GM18505 (cell line): Measurements from ENCODE around the gene STK11.

Experiments
- ATAC-seq: cut with Tn5 transposase; IDR thresholded peaks from one replicate; pipeline ENCODE4 v1.9.1; 2021; ENCODE audit not compliant: unreplicated experiment
- POLR2A ChIP-seq: IDR thresholded peaks from 4 replicates; pipeline ENCODE4 v1.6.1; 2011; ENCODE audit warnings: borderline replicate concordance; ENCODE audit not compliant: insufficient read depth, insufficient read length; ENCODE audit errors: extremely low read depth

Gene STK11

DNA sequence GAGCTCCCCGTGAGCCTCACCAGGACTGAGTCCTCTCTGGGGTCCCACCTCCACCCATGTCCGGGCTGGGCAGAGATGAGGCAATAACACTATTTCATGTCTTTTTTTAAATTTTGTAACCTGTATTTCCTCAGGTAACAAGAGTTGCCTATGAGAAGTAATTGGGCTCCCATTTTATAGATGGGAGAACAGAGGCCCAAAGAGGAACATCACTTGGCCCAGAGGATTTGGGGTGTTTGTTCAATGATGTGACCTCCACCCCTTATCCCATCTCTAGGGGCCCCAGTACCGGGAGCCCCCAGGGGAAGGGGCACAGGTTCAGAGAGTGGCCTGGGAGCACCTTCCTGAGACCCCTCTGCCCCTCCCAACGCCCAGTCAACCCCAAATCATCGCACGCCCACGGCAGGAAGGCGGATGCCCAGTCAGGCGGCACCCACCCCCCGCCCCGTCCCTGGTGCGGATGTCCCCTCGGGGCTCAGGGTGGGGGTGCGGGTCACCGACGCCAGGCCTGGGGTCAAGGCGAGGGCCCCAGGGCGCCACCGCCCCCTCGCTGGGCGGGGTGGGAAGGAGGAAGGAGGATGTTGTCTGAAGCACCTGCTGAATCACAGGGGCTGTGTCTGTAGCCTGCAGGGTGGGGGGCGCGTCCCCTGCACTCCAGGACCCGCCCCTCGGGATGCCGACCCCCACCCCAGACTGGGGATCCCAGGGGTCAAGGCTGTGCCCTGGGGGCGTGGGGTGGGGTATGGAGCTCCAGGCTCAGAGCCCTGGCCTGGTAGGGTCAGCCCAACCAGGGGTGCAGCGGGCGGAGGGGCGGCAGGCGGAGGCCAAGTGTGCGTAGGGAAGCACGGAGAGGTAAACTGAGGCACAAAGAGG lies 54.5 kb downstream of the STK11 start:
- ATAC-seq: peak; percentile 5
- no peak for TF ChIP-seq POLR2A

DNA sequence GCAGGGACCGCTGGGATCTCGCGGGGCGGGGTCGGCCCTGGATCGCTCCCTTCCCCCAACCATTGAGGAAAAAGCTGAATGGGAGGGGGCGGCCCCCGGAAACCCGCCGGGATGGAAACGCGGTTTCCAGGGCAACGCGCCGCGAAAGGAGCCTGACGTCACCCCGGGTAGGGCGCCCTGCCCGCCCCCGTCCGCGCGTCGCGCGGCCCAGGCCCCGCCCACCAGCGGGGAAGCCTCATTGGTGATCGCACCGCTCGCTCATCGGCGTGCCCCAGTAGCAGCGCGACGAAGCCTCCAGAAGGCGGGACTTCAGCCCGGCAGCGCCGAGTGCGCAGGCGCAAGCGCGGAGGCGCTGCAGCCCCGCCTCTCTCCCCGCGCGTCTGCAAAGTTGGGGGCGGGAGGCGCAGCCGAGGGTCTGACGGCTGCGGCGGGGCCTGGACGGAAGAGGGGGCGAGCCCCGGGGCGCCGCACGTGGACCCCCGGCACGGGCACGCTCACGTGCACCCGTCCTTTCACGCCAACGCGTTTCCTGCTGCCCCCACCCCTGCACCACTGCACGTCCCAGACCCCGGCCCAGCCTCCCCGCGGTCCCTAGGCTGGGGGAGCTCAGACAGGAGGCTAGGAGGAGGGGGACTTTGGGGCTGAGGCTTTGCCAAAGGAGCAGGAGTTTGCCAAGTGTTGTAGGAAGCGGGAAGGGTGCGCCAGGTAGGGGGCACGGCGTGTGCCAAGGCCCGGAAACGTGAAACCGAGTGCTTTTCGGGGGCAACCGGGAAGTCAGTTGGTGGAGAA lies 55.4 kb downstream of the STK11 start:
- TF ChIP-seq POLR2A: peak; percentile 28
- ATAC-seq: peak; percentile 50

DNA sequence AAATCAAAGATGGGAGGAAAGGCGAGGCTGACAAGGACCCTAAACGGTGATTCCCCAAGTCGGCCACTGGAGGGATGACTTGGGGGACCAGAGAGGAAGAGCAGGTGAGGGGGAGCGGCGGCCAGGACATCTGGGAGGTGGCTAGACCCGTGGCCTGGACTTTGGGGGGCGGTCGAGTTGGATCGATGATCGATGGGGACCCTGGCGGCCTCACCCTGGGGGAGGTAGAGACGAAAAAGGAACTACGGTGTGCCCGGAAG lies 55.9 kb downstream of the STK11 start:
- TF ChIP-seq POLR2A: no peak
- ATAC-seq: no peak

DNA sequence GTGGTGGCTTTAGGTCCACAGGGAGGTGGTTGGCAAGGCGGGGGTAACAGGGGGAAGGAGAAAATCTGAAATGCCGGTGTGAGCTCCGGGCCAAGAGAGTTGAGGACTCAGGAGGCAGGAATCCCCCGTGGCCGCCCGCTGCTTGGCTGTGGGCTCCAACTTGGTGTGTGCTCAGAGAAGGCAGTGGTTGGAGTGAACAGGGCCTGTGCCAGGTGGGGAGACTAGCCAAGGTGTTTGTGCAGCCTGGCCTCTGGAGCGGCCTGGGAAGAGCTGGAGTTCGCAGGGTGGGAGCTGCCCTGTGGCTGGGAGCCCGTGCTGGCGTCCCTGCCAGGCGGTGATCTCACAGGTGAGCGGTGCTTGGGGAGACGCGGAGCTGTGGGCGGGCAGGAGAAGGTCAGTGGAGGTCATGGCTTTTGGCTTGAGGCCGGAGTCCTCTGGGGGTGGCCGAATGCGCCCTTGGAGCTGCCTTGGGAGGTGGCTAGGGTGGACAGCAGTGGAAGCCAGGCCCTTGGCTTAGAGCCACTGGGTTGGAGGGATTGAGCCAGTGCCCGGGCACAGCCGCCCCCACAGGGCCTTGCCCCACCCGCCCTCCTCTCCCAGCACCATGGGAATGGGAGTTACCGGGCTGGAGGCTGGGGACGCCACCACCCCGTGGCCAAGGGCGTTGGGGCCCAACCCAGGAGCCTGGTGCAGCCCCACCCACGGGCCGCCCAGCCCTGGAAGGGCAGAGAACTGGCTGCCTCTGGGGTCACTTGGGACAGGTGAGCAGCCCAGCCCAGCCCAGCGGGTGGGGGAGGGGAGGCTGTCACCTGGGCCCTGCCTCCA lies 56.4 kb downstream of the STK11 start:
- peak; percentile 35 for TF ChIP-seq POLR2A
- no peak for ATAC-seq

DNA sequence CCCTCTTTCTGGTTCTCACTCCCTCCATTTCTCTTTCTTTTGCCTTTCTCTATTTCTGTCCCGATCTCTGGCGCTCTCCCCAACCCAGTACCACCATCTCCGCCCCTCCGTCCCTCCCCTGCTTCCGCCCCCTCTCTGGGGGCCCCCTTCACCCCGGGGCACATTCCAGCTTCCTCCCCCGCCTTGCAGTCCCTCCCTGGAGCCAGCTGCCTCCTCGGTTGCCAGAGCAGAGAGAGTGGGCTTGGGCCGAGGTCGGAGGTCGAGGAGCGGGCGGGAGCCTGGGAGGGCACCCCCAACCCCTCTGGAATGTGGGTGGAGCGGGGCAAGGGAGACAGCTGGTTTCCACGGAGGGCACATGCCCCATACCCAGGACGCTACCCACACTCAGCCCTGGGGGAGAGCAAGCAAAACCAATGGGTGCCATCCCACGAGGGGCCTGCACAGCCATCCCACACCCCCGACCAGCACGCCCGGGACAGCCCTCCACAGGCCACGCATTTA lies 57.1 kb downstream of the STK11 start:
- TF ChIP-seq POLR2A: no peak
- no peak for ATAC-seq

DNA sequence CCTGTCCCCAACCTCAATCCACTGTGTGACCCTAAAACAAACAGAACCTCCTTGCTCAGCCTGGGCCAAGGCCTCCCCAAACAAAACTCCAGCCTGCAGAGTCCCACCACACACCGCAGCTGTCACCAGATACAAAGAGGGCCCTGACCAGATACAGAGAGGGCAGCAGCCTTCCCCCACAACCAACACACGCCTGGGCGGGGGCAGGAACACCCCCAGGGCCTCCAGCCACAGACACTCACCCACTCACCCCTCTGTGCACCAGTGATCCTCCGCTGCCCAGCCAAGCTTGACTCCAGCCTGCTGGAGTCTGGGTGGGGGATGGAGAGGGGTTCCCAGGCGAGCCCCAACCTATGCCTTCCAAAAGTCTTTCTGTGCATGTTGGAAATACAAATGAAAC lies 57.6 kb downstream of the STK11 start:
- no peak for TF ChIP-seq POLR2A
- no peak for ATAC-seq

DNA sequence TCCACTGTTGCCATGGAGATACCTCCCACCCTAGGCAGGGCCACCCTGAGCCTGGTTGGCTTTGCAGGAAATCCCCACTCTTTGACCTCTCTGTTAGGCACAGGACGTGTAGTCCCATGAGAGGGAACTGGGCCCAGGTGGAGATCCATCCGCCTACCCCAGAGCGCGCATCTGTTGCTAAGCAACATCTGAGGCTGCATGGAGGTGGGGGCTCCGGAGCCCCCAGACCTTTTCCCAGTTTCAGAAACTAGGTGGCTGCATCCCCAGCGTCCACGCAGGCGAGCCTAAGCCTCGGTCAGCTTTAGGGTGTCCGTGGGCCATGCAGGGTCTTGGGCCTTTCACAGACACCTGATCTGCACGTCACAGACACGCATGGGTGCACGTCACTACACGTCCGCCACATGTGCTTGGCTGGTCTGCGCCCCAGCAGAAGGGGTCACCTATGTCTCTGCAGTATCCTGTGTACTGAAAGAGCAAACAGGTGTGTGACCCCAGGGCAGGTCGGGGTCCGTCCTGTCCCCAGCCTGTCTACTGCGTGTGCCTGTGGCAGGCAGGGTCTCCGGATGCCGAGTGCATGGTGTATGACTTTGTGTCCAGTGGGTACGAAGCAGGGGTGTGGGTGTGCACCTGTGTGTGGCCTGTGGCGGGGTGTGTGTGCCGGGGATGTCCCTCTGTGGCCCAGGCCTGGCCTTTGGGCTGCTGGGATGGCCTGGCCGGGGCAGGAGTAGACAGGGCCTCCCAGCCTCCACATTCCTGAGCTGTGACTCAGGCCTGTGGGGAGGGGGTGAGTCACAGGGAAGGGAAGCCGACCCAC lies 59.4 kb downstream of the STK11 start:
- ATAC-seq: no peak
- no peak for TF ChIP-seq POLR2A

DNA sequence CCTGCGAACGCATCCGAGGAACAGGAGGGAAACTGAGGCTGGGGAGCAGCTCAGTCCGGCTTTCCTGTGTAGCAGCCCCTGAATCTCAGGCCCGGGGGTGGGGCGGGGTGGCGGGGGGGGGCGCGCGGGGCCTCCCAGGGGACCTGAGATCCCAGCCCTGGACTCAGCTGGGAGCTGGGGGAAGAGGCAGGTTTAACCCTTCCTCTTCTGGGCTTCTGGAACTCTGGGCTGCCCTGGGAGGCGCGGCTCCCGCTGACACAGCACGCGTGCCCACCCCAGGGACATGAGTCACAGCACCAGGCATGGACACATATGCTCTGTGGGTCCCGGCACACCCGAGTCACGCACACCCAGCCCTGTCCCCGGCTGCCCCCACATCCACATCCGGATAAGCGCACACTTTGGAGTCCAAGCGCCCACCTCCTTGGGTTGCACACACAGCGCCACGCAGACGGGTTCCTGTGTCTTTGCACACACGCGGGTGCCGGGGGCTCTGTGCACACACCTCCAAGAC lies 60.1 kb downstream of the STK11 start:
- TF ChIP-seq POLR2A: peak; percentile 26
- no peak for ATAC-seq

DNA sequence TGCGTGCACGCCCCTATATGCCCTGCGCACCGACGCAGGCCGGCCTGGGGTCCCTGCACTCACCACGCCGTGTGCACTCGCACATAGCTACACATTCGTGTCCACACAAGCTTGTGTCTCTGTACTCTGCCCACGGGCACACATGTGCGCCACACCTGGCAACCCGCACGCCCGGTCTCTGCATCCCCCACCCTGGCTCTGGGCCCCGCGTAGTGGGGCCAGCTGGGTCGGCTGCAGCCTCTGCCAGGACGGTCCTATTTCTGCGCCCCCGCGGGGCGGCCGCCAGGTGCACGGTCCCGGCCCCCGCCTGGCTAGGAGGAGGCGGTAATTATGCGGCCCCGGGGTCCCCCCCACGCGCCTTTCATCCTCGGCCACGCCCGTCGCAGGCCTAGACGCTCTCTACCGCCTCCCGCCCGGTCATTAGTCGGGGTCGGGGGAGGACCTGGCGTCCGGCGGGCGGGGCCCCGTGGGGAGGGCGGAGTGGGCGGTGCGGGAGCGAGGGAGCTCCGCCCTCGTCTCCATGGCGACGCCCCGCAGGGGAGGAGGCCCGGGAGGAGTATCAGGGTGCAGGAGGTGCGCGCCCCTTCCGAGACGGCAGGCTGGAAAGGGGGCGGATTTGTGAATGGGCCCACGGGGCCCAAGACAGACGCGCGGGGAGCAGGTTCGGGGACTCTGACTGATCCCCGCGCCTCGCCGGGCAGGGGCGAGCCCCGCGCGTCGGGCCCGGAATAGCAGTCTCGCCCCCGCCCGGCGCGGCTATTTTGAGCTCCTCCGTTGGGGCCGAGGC lies 60.7 kb downstream of the STK11 start:
- ATAC-seq: peak; percentile 25
- TF ChIP-seq POLR2A: peak; percentile 3

DNA sequence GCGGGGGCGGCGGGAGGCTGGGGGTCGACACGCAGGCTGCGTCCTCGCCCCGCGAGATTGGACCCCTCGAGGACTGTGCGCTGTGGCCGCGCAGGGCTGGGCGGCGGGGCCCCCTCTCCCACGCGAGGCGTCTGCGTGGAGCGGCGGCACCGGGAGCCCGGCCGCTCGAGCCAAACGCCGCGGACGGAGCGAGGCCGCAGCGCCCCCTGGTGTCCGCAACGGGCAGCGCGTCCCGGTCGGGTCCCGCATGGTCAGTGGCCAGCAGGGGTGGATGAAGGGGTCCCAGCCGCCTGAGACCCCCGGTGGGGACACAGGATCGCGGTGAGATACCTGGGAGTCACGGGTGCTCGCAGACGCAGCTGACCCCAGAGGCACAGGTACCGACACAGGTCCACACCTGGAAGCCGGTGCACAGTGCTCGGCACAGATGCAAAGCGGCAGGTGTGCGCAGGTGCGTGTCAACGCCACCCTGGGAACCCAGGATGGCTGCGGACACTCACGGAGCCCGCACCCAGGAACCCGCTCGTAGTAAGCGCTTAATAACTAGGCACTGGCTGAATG lies 61.4 kb downstream of the STK11 start:
- ATAC-seq: peak; percentile 18
- TF ChIP-seq POLR2A: no peak

DNA sequence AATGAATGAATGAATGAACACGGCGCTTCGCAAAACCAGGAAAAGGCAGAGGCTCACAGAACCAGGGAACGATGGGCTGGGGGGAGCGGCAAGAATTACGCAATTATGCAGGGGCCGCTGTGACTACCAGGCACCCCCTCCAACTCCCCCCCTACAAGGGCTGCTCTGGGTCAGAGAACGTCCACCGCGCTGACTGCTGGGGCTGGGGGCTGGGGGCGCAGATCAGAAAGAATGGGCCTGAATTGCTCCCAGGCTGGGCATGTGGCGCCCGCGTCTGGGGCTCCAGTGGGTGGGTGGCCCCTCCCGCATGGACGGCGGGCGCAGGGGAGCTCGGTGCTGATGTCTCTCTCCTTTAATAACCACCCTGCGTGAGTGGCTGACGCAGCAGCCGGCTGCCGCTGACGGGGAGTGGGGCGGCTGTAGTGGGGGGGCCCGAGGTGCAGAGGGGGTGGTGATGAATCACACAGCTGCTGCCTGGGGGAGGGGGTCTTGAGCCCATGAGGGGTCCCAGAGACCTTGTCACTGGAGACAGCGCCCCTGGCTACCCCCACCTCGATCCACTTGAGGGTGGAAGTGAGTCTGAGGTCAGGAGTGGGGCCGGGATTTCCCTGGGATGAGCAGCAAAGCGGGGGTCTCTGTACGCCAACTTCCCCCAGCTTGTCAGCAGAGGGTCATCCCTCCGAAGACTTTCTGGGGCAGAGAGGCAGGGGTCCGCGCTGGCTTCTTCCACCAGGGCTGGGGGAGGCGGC lies 62.1 kb downstream of the STK11 start:
- ATAC-seq: no peak
- TF ChIP-seq POLR2A: no peak
